ENCODE results near the gene EIF4B. TPM values are rescaled to one million over a fixed set of nuclear protein-coding genes. Genes with fewer than 3 reads are reported as not detected.

EIF4B gene
- total RNA-seq, 2 experiments from 2014 or later = 673 to 696 TPM

Other genes with a start within 250 kb of the EIF4B start
- gene KRT76, start 229.1 kb upstream of the EIF4B start, total RNA-seq = not detected
- not detected for gene KRT3, start 210.3 kb upstream of the EIF4B start, total RNA-seq
- gene KRT4, start 192.3 kb upstream of the EIF4B start, total RNA-seq = not detected
- under 1 TPM; 0.23 to 0.44 TPM for gene KRT79, start 172.1 kb upstream of the EIF4B start, total RNA-seq
- gene KRT78, start 157.5 kb upstream of the EIF4B start, total RNA-seq = not detected
- not detected for gene KRT8, start 101.4 kb upstream of the EIF4B start, total RNA-seq
- 1 to 10 TPM; 4.5 to 4.9 TPM for gene KRT18, start 57.3 kb upstream of the EIF4B start, total RNA-seq
- 1 to 10 TPM; 2.1 to 2.3 TPM for gene TNS2, start 43.6 kb downstream of the EIF4B start, total RNA-seq
- 10 to 100 TPM; 33.9 to 36.5 TPM for gene SPRYD3, start 72.9 kb downstream of the EIF4B start, total RNA-seq
- gene IGFBP6, start 91.2 kb downstream of the EIF4B start, total RNA-seq = 1 to 10 TPM; 1.8 to 1.9 TPM
- 1 to 10 TPM; 1.2 to 1.5 TPM for gene SOAT2, start 97.0 kb downstream of the EIF4B start, total RNA-seq
- gene ZNF740, start 174.3 kb downstream of the EIF4B start, total RNA-seq = 10 to 100 TPM; 44.1 to 45.9 TPM
- 10 to 100 TPM; 14.1 to 14.8 TPM for gene CSAD, start 174.5 kb downstream of the EIF4B start, total RNA-seq
- 100 to 1,000 TPM; 244 to 248 TPM for gene ITGB7, start 200.8 kb downstream of the EIF4B start, total RNA-seq
- 10 to 100 TPM; 42.5 to 42.7 TPM for gene RARG, start 225.8 kb downstream of the EIF4B start, total RNA-seq